Lung (tissue), 12 donors: ENCODE results near the gene ADCYAP1R1. TPM values are rescaled to one million over a fixed set of nuclear protein-coding genes. Genes with fewer than 3 reads are reported as not detected.
A peak's percentile ranks its signal among the peaks of the same experiment; 100 is the strongest.

Experiments used
- ATAC-seq: fragments of 200-7000 bp; cut with Tn5 transposase; one replicate; pipeline ENCODE4 v1.9.1; 2020; ENCODE audit warnings: moderate number of reproducible peaks; ENCODE audit not compliant: insufficient read depth, low FRiP score
- DNase-seq, 3 donors: peaks; one replicate each; pipeline ENCODE4 v3.0.0-alpha.2; 2013 to 2017
- H3K27ac ChIP-seq, 2 donors: one replicate each; pipeline ENCODE4 v1.5.1; 2013; ENCODE audit warnings: mild to moderate bottlenecking in 2 of 2, moderate library complexity in 2 of 2, control low read depth in 1 of 2, inconsistent platforms in 1 of 2, low read depth in 1 of 2, low read length in 1 of 2
- H3K27me3 ChIP-seq, 3 donors: one replicate each; pipeline ENCODE4 v1.5.1; 2013; ENCODE audit warnings: low read length in 2 of 3; ENCODE audit not compliant: control insufficient read depth in 3 of 3, insufficient read depth in 3 of 3
- H3K36me3 ChIP-seq, 4 donors: one replicate each; pipeline ENCODE4 v1.5.1; 2013; ENCODE audit warnings: low read length in 4 of 4, mild to moderate bottlenecking in 1 of 4, moderate library complexity in 1 of 4; ENCODE audit not compliant: control insufficient read depth in 4 of 4, insufficient read depth in 4 of 4
- H3K4me1 ChIP-seq, 5 donors: one replicate each; pipeline ENCODE4 v1.5.1; 2013; ENCODE audit warnings: low read length in 5 of 5, mild to moderate bottlenecking in 2 of 5, moderate library complexity in 1 of 5; ENCODE audit not compliant: control insufficient read depth in 5 of 5, insufficient read depth in 5 of 5
- H3K4me3 ChIP-seq: one replicate; pipeline ENCODE4 v1.5.1; 2013; ENCODE audit warnings: mild to moderate bottlenecking, control low read depth, moderate library complexity
- H3K9ac ChIP-seq, 2 donors: one replicate each; pipeline ENCODE4 v1.5.1; 2013; ENCODE audit warnings: low read length in 2 of 2, control low read depth in 1 of 2; ENCODE audit not compliant: insufficient read depth in 1 of 2
- H3K9me3 ChIP-seq, 4 donors: one replicate each; pipeline ENCODE4 v1.5.1; 2013; ENCODE audit warnings: low read length in 3 of 4, mild to moderate bottlenecking in 1 of 4, moderate library complexity in 1 of 4; ENCODE audit not compliant: control insufficient read depth in 4 of 4, insufficient read depth in 3 of 4
- WGBS, 2 donors: extraction: QIAGEN DNeasy Blood & Tissue Kit; methylation state at CpG; one replicate each; pipeline ENCODE4 v1.1.7; 2013; 5-methylcytosine and 5-hydroxymethylcytosine counted together
- polyA plus RNA-seq, 2 donors: library from polyadenylated mRNA; stranded (reverse); fragments of 200-250 nt; gene quantifications; one replicate each; pipeline ENCODE4 v1.2.1, GENCODE V29; 2013
- total RNA-seq, 2 donors: library from RNA; depleted of rRNA in 1 of 2; stranded (reverse); fragments of >200 nt in 1 of 2; gene quantifications; one replicate each; pipeline ENCODE4 v1.2.1, GENCODE V29; 2014 to 2021
- TF ChIP-seq, protein P1 (sequence below): IDR thresholded peaks from 2 replicates; pipeline ENCODE4 v1.5.1; 2012; ENCODE audit warnings: mild to moderate bottlenecking; ENCODE audit errors: control extremely low read depth, extremely low read depth
- donor health status: control.
- donor health status: control.
- donor health status: Bipolar disorder and iron deficiency.
- donor health status: healthy.
- donor health status: DM: yes; HTN: yes; CAD: no.

ADCYAP1R1 gene
- total and polyA plus RNA-seq, 4 donors: 0.14 to 1.00 (median 0.39) TPM

DNA sequence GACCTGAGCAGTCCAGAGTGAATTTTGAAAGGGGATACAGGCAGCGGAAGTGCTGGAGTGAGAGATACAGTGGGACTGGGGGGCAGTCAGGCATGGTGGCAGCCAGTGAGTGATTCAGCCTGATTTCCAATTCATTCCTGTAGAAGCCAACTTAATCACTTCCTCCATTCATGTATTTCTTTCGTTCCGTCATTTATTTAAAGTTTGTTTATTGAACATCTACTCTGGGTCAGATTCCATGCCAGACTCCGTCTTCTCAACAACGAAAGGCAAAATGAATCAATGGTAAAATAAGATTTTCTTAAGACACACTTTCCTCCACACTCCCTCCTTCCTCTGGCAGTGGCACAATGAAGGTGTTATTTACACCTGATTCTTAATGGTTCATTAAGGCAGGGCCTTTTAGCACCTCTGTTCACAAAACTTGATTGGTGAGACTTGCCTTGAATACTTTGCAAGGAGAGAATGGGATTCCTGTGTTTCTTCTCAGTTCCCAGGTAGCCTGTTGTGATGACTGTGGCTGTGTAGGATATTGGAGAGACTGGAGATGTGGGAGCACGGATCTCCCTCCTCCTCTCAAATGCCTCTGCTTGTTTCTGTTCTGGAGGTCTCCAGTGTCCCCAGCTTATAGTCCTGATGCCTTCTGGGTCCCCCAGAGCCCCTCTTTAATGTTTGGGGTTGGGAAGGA lies 27.9 kb downstream of the ADCYAP1R1 start:
- Histone ChIP-seq H3K9ac (no peak overlapping the region), H3K9me3 (peaks cover 0 to 9% (median 0%) of the 10 kb centered on the region in 4 donors), H3K36me3 (no peaks in the 10 kb centered on the region), H3K4me1 (peaks cover 0 to 12% (median 4%) of the 10 kb centered on the region in 5 donors), H3K27ac (no peak overlapping the region), H3K27me3 (peaks cover 0 to 4% (median 0%) of the 10 kb centered on the region in 3 donors), H3K4me3 (no peak overlapping the region)
- TF ChIP-seq, protein P1, sequence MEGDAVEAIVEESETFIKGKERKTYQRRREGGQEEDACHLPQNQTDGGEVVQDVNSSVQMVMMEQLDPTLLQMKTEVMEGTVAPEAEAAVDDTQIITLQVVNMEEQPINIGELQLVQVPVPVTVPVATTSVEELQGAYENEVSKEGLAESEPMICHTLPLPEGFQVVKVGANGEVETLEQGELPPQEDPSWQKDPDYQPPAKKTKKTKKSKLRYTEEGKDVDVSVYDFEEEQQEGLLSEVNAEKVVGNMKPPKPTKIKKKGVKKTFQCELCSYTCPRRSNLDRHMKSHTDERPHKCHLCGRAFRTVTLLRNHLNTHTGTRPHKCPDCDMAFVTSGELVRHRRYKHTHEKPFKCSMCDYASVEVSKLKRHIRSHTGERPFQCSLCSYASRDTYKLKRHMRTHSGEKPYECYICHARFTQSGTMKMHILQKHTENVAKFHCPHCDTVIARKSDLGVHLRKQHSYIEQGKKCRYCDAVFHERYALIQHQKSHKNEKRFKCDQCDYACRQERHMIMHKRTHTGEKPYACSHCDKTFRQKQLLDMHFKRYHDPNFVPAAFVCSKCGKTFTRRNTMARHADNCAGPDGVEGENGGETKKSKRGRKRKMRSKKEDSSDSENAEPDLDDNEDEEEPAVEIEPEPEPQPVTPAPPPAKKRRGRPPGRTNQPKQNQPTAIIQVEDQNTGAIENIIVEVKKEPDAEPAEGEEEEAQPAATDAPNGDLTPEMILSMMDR: no peak
- WGBS, 2 donors: 68% methylated on average over 6 of the region's 6 CpGs
- ATAC-seq (no peak), DNase-seq (no peak)

DNA sequence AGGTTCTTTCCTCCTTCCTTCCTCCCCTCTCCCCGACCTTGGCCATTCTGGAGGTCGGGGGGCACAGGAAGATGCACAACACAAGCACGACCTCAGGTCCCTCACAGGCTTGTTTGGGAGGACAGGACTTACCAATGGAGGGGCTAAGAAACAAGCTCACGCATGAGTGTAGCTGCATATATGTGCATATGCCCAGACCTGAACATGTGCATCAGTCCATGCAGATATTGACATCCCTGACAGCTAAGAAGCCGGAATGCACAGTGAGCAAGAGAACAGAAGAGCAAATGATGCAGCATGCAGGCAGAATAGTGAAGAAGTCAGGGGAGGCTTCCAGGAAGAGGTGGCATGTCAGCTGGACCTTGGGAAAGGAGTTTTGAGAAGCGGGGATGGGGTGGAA lies 28.7 kb downstream of the ADCYAP1R1 start:
- 61% methylated on average over 6 of the region's 6 CpGs for WGBS, 2 donors
- Histone ChIP-seq H3K4me1 (peaks cover 0 to 12% (median 4%) of the 10 kb centered on the region in 5 donors), H3K36me3 (no peaks in the 10 kb centered on the region), H3K27me3 (peaks cover 0 to 4% (median 0%) of the 10 kb centered on the region in 3 donors), H3K4me3 (no peak overlapping the region), H3K9me3 (peaks cover 0 to 7% (median 0%) of the 10 kb centered on the region in 4 donors), H3K9ac (no peak overlapping the region), H3K27ac (no peak overlapping the region)
- DNase-seq (no peak), ATAC-seq (no peak)
- TF ChIP-seq, protein P1: no peak

DNA sequence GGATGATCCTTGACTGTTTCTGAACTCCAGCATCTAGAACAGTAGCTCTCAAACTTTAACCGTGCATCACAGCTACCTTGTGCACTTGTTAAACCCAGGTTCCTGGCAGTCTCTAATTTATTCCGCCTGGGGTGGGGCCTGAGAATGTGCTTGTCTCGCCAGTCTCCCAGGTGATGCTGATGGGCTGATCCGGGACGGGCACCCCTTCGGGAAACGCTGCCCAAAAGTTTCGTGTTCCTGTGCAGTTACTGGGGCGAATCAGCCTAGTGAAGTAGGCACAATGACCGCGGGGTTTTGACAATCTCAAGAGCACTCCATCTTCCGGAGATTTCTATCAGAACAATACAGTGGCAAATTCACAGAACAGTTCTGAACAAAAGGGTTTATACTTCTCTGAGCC lies 29.9 kb downstream of the ADCYAP1R1 start:
- no peak overlapping the region for H3K27ac ChIP-seq
- WGBS, 2 donors: 28 to 29% methylated on average over 12 of the region's 12 CpGs
- ATAC-seq (no peak), DNase-seq (peak in 2 of 3 donors; percentile 4 to 15)
- H3K27me3 ChIP-seq: peaks cover 0 to 4% (median 0%) of the 10 kb centered on the region in 3 donors
- H3K36me3 ChIP-seq: no peaks in the 10 kb centered on the region
- no peak overlapping the region for H3K9ac ChIP-seq
- H3K4me3 ChIP-seq: no peak overlapping the region
- TF ChIP-seq, protein P1: no peak
- H3K4me1 ChIP-seq: peaks cover 0 to 12% (median 4%) of the 10 kb centered on the region in 5 donors
- H3K9me3 ChIP-seq: peaks cover 0 to 7% (median 0%) of the 10 kb centered on the region in 4 donors
